SK-N-SH treated with all-trans-retinoic acid at 6 μM for 48 hours (cell line): ENCODE measurements around the gene LTK.

ENCODE experiments used
- ARNTL ChIP-seq: fragments of 450-650 bp; formaldehyde crosslinking; IDR thresholded peaks from 2 replicates; pipeline ENCODE4 v1.5.0; 2020; ENCODE audit warnings: low read depth, mild to moderate bottlenecking, moderate library complexity, borderline replicate concordance
- CSDC2 ChIP-seq: fragments of 250-450 bp; sonication (Bioruptor Pico); IDR thresholded peaks from 2 replicates; pipeline ENCODE4 v1.5.0; 2020; ENCODE audit warnings: mild to moderate bottlenecking, moderate library complexity
- GLIS3 ChIP-seq: fragments of 250-450 bp; sonication (Bioruptor Pico); IDR thresholded peaks from 2 replicates; pipeline ENCODE4 v1.5.0; 2020; ENCODE audit warnings: mild to moderate bottlenecking, moderate library complexity
- OSR1 ChIP-seq: fragments of 250-450 bp; sonication (Bioruptor Pico); IDR thresholded peaks from 2 replicates; pipeline ENCODE4 v1.8.0; 2022; ENCODE audit warnings: moderate library complexity, mild to moderate bottlenecking, inconsistent platforms
- RARB ChIP-seq: fragments of 250-450 bp; sonication (Bioruptor Pico); IDR thresholded peaks from 2 replicates; pipeline ENCODE4 v1.8.0; 2021; ENCODE audit warnings: mild to moderate bottlenecking, moderate library complexity
- TCF4 ChIP-seq: fragments of 250-450 bp; sonication (Bioruptor Pico); IDR thresholded peaks from 2 replicates; pipeline ENCODE4 v1.8.0; 2021; ENCODE audit warnings: mild to moderate bottlenecking, moderate library complexity, borderline replicate concordance
- TOX ChIP-seq: fragments of 250-450 bp; sonication (Bioruptor Pico); IDR thresholded peaks from 2 replicates; pipeline ENCODE4 v1.8.0; 2021; ENCODE audit warnings: mild to moderate bottlenecking, moderate library complexity, borderline replicate concordance
- ZC3H10 ChIP-seq: fragments of 250-450 bp; sonication (Bioruptor Pico); IDR thresholded peaks from 2 replicates; pipeline ENCODE4 v1.5.1; 2021; ENCODE audit warnings: mild to moderate bottlenecking, moderate library complexity
- TF ChIP-seq, protein P1 (sequence below): fragments of 250-450 bp; sonication (Bioruptor Pico); IDR thresholded peaks from 2 replicates; pipeline ENCODE4 v1.8.0; 2020; ENCODE audit warnings: mild to moderate bottlenecking, moderate library complexity, borderline replicate concordance
- TF ChIP-seq, protein P2 (sequence below): fragments of 250-450 bp; sonication (Bioruptor Pico); IDR thresholded peaks from 2 replicates; pipeline ENCODE4 v1.8.0; 2021; ENCODE audit warnings: low read depth, mild to moderate bottlenecking, moderate library complexity, borderline replicate concordance
- TF ChIP-seq, protein P3 (sequence below): fragments of 250-450 bp; sonication (Bioruptor Pico); IDR thresholded peaks from 2 replicates; pipeline ENCODE4 v1.5.0; 2020; ENCODE audit warnings: mild to moderate bottlenecking, moderate library complexity
- TF ChIP-seq, protein P4 (sequence below): fragments of 250-450 bp; sonication (Bioruptor Pico); IDR thresholded peaks from 2 replicates; pipeline ENCODE4 v1.5.1; 2020; ENCODE audit warnings: low read depth, mild to moderate bottlenecking, moderate library complexity

DNA sequence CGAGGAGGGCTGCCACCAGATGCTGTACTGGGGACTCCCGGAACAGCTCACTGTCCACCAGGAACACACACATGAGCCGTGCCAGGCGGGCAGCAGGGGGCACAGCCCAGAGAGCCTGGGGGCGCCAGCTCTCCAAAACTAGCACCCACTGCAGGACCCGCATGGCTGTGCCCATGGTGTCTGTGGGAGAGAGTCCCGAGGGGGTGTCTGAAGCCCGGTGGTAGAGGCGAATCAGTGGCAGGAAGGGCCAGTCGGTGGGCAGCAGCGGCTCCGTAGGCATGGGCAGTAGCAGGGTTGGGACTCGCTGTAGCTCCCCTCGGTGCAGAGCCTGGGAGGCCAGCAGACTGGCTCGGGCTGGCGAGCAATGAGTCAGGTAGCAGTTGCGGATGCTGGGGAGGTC lies 7.0 kb upstream of the LTK start:
- TF ChIP-seq, protein P1, sequence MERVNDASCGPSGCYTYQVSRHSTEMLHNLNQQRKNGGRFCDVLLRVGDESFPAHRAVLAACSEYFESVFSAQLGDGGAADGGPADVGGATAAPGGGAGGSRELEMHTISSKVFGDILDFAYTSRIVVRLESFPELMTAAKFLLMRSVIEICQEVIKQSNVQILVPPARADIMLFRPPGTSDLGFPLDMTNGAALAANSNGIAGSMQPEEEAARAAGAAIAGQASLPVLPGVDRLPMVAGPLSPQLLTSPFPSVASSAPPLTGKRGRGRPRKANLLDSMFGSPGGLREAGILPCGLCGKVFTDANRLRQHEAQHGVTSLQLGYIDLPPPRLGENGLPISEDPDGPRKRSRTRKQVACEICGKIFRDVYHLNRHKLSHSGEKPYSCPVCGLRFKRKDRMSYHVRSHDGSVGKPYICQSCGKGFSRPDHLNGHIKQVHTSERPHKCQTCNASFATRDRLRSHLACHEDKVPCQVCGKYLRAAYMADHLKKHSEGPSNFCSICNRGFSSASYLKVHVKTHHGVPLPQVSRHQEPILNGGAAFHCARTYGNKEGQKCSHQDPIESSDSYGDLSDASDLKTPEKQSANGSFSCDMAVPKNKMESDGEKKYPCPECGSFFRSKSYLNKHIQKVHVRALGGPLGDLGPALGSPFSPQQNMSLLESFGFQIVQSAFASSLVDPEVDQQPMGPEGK (CRISPR knock-in tag), result no peak
- TF ChIP-seq CSDC2 (no peak), ARNTL (no peak), TOX (no peak), ZC3H10 (CRISPR knock-in tag) (no peak), RARB (CRISPR knock-in tag) (no peak), GLIS3 (CRISPR knock-in tag) (no peak), OSR1 (CRISPR knock-in tag) (no peak), TCF4 (CRISPR knock-in tag) (no peak)
- TF ChIP-seq, protein P2, sequence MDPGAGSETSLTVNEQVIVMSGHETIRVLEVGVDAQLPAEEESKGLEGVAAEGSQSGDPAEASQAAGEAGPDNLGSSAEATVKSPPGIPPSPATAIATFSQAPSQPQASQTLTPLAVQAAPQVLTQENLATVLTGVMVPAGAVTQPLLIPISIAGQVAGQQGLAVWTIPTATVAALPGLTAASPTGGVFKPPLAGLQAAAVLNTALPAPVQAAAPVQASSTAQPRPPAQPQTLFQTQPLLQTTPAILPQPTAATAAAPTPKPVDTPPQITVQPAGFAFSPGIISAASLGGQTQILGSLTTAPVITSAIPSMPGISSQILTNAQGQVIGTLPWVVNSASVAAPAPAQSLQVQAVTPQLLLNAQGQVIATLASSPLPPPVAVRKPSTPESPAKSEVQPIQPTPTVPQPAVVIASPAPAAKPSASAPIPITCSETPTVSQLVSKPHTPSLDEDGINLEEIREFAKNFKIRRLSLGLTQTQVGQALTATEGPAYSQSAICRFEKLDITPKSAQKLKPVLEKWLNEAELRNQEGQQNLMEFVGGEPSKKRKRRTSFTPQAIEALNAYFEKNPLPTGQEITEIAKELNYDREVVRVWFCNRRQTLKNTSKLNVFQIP (CRISPR knock-in tag), result no peak
- TF ChIP-seq, protein P3, sequence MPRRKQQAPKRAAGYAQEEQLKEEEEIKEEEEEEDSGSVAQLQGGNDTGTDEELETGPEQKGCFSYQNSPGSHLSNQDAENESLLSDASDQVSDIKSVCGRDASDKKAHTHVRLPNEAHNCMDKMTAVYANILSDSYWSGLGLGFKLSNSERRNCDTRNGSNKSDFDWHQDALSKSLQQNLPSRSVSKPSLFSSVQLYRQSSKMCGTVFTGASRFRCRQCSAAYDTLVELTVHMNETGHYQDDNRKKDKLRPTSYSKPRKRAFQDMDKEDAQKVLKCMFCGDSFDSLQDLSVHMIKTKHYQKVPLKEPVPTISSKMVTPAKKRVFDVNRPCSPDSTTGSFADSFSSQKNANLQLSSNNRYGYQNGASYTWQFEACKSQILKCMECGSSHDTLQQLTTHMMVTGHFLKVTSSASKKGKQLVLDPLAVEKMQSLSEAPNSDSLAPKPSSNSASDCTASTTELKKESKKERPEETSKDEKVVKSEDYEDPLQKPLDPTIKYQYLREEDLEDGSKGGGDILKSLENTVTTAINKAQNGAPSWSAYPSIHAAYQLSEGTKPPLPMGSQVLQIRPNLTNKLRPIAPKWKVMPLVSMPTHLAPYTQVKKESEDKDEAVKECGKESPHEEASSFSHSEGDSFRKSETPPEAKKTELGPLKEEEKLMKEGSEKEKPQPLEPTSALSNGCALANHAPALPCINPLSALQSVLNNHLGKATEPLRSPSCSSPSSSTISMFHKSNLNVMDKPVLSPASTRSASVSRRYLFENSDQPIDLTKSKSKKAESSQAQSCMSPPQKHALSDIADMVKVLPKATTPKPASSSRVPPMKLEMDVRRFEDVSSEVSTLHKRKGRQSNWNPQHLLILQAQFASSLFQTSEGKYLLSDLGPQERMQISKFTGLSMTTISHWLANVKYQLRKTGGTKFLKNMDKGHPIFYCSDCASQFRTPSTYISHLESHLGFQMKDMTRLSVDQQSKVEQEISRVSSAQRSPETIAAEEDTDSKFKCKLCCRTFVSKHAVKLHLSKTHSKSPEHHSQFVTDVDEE (CRISPR knock-in tag), result no peak
- TF ChIP-seq, protein P4, sequence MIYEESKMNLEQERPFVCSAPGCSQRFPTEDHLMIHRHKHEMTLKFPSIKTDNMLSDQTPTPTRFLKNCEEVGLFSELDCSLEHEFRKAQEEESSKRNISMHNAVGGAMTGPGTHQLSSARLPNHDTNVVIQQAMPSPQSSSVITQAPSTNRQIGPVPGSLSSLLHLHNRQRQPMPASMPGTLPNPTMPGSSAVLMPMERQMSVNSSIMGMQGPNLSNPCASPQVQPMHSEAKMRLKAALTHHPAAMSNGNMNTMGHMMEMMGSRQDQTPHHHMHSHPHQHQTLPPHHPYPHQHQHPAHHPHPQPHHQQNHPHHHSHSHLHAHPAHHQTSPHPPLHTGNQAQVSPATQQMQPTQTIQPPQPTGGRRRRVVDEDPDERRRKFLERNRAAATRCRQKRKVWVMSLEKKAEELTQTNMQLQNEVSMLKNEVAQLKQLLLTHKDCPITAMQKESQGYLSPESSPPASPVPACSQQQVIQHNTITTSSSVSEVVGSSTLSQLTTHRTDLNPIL (CRISPR knock-in tag), result no peak
